Prostate gland (tissue), 2 donors: ENCODE results near the gene FHL3.

Experiments used
- CTCF ChIP-seq, 4 experiments: fragments of 200-600 bp in 2 of 4; fragments of 450-650 bp in 2 of 4; sonication (generic) in 2 of 4; IDR thresholded peaks; 1 replicate in 3 of 4; 2 replicates in 1 of 4; pipeline ENCODE4 v1.5.1; 2016 to 2019; ENCODE audit warnings: antibody characterized with exemption in 4 of 4, mild to moderate bottlenecking in 2 of 4, moderate library complexity in 2 of 4
- POLR2A ChIP-seq: fragments of 450-650 bp; IDR thresholded peaks from one replicate; pipeline ENCODE4 v1.6.1; 2016; ENCODE audit warnings: antibody characterized with exemption, mild to moderate bottlenecking
- POLR2AphosphoS5 ChIP-seq: sonication (generic); formaldehyde crosslinking; IDR thresholded peaks from one replicate; pipeline ENCODE4 v1.6.1; 2017; ENCODE audit warnings: antibody characterized with exemption

GRCh38 chr1:38005195-38006007 lies at the start of gene FHL3:
- no peak for TF ChIP-seq POLR2A
- TF ChIP-seq CTCF (IDR thresholded peaks at IDR 0.05) = no peak
- no peak for TF ChIP-seq POLR2AphosphoS5
